Activated CD8-positive, alpha-beta T cell treated with anti-CD3 and anti-CD28 coated beads for 36 hours (primary cell): ENCODE data around the gene CORO6. TPM values are rescaled to one million over a fixed set of nuclear protein-coding genes. Genes with fewer than 3 reads are reported as not detected.

Experiments used
- ATAC-seq: fragments of 200-7000 bp; cut with Tn5 transposase; one replicate; pipeline ENCODE4 v1.10.0; 2021; ENCODE audit warnings: mild to moderate bottlenecking, moderate library complexity
- CTCF ChIA-PET: fragments of 350-600 bp; sonication (Branson Sonifier 250); formaldehyde crosslinking; loops from one replicate; lab custom pipeline; 2021; ENCODE audit warnings: antibody characterized with exemption; lab: Charles Lee
- POLR2A ChIA-PET: fragments of 350-600 bp; sonication (Branson Sonifier 250); formaldehyde crosslinking; loops from one replicate; lab custom pipeline; 2021; ENCODE audit warnings: antibody characterized with exemption; lab: Charles Lee
- DNase-seq: peaks from one replicate; pipeline ENCODE4 v3.0.0-alpha.2; 2020
- H3K27ac Mint-ChIP-seq: one replicate; pipeline ENCODE4 v1.8.0; 2021; ENCODE audit warnings: mild to moderate bottlenecking, mixed read lengths
- H3K27me3 Mint-ChIP-seq: one replicate; pipeline ENCODE4 v1.8.0; 2021; ENCODE audit warnings: mixed read lengths
- H3K36me3 Mint-ChIP-seq: one replicate; pipeline ENCODE4 v1.8.0; 2021; ENCODE audit warnings: low read depth, mixed read lengths
- H3K4me1 Mint-ChIP-seq: one replicate; pipeline ENCODE4 v1.8.0; 2021; ENCODE audit warnings: low read depth, mixed read lengths
- H3K4me3 Mint-ChIP-seq: one replicate; pipeline ENCODE4 v1.8.0; 2021; ENCODE audit warnings: mild to moderate bottlenecking, moderate library complexity, mixed read lengths
- H3K9me3 Mint-ChIP-seq: one replicate; pipeline ENCODE4 v1.8.0; 2021; ENCODE audit warnings: mixed read lengths
- CTCF ChIP-seq: fragments of 200-600 bp; IDR thresholded peaks from one replicate; pipeline ENCODE4 v1.8.0; 2022; ENCODE audit warnings: antibody characterized with exemption, mild to moderate bottlenecking
- intact Hi-C: fragments of 100-400 bp; cut with micrococcal nuclease; formaldehyde crosslinking; loops from one replicate; pipeline ENCODE4 v1.10.0; 2022
- total RNA-seq, 2 experiments: library from RNA; stranded (reverse); gene quantifications; one replicate each; pipeline ENCODE4 v1.2.3, GENCODE V29; 2021

CORO6 gene
- total RNA-seq, 2 experiments from 2014 or later, result 11.6 to 13.0 TPM

DNA sequence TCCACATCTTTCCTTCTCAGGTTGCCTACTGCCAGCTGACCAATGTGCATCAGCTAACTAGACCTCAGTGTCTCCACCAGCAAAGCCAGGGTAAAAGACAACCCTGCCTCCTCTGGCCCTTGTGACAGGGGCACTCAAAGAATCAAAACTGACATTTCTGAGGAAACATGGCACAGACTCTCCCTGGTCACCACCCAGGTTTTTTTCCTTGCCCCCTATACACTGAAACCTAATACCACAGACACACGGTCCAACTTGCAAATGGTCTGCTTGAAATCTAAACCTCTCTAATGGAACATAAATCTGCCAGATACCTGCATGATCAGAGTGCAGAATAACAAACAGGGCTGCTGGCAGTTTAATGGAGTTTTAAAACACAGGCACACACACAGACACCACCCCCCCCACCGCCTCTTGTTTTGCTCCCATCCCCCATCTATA is 19.5 kb upstream of the CORO6 start:
- H3K36me3 Mint-ChIP-seq, result peaks cover 29% of the 10 kb centered on the region
- no peak for TF ChIP-seq CTCF
- H3K4me3 Mint-ChIP-seq, result no peak overlapping the region
- H3K4me1 Mint-ChIP-seq, result peaks cover 42% of the 10 kb centered on the region
- intact Hi-C loops, result loop anchor here (5.0 kb wide), 1 partner anchor 120 kb away; no protein-coding TSS in a partner anchor
- POLR2A ChIA-PET, result interaction anchor here (0.6 to 1.1 kb wide), 3 partner anchors 17 to 100 kb away, joined by 3 read pairs; no protein-coding TSS in a partner anchor
- DNase-seq (no peak), ATAC-seq (no peak)
- CTCF ChIA-PET, result interaction anchor here (0.6 to 9.0 kb wide), 7 partner anchors 9 to 290 kb away, joined by 3 to 155 read pairs (median 5); no protein-coding TSS in a partner anchor
- no peaks in the 10 kb centered on the region for H3K27me3 Mint-ChIP-seq
- peak overlapping the region; percentile 78 for H3K27ac Mint-ChIP-seq
- no peaks in the 10 kb centered on the region for H3K9me3 Mint-ChIP-seq

DNA sequence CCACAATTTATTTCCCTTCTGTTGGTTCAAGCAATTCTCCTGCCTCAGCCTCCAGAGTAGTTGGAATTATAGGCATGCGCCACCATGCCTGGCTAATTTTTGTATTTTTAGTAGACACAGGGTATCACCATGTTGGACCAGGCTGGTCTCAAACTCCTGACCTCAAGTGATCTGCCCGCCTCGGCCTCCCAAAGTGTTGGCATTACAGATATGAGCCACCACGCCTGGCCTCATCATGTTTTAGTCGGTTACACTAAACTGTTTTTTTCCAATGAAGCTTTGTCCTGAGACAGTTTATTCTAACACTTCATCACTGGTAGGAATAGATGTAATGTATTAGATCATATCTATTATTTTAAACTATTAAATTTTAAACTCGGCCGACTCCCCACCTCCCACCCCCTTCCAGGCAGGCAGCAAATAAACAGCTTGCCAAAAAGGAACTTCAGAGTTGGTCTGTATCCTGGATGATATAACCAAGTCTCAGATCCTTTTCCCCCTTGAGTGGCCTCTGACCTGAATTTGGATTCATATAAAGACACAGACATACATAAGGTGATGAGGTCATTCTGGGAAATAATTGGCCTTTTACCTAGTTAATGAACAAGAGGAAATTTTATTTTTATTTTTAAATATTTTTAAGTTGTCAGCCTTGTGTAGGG is 18.4 kb upstream of the CORO6 start:
- peaks cover 40% of the 10 kb centered on the region for H3K4me1 Mint-ChIP-seq
- ChIA-PET POLR2A (interaction anchor here (0.6 to 1.1 kb wide), 2 partner anchors 9 to 120 kb away, joined by 3 read pairs; no protein-coding TSS in a partner anchor), CTCF (interaction anchor here (0.6 to 9.0 kb wide), 5 partner anchors 13 to 163 kb away, joined by 3 to 155 read pairs (median 11); no protein-coding TSS in a partner anchor)
- TF ChIP-seq CTCF, result no peak
- no peaks in the 10 kb centered on the region for H3K27me3 Mint-ChIP-seq
- H3K9me3 Mint-ChIP-seq, result no peaks in the 10 kb centered on the region
- no peak for ATAC-seq
- no peak for DNase-seq
- intact Hi-C loops, result loop anchor here (5.0 kb wide), 1 partner anchor 121 kb away; no protein-coding TSS in a partner anchor
- peaks cover 35% of the 10 kb centered on the region for H3K36me3 Mint-ChIP-seq
- H3K27ac Mint-ChIP-seq, result peak overlapping the region; percentile 87
- no peak overlapping the region for H3K4me3 Mint-ChIP-seq

- POLR2A ChIA-PET, result interaction anchor here (1.1 to 2.0 kb wide), 3 partner anchors 8 to 34 kb away, joined by 3 to 8 read pairs (median 3); no protein-coding TSS in a partner anchor
- peaks cover 34% of the 10 kb centered on the region for H3K4me1 Mint-ChIP-seq
- peaks cover 37% of the 10 kb centered on the region for H3K36me3 Mint-ChIP-seq
- DNase-seq, result no peak
- no peaks in the 10 kb centered on the region for H3K9me3 Mint-ChIP-seq
- ATAC-seq, result no peak
- H3K27ac Mint-ChIP-seq, result peak overlapping the region; percentile 87
- intact Hi-C loops, result loop anchor here (5.0 kb wide), 1 partner anchor 122 kb away; no protein-coding TSS in a partner anchor
- no peaks in the 10 kb centered on the region for H3K27me3 Mint-ChIP-seq
- no peak for TF ChIP-seq CTCF
- CTCF ChIA-PET, result interaction anchor here (1.4 to 9.0 kb wide), 11 partner anchors 14 to 290 kb away, joined by 4 to 155 read pairs (median 10); partner anchors contain the start of gene SSH2
- H3K4me3 Mint-ChIP-seq, result no peak overlapping the region
Measured at GRCh38 chr17:29640413-29640812, 17.7 kb upstream of the CORO6 start.

GRCh38 chr17:29633886-29634285 is 11.2 kb upstream of the CORO6 start:
- Mint-ChIP-seq H3K4me1 (peaks cover 22% of the 10 kb centered on the region), H3K36me3 (peaks cover 32% of the 10 kb centered on the region), H3K9me3 (no peaks in the 10 kb centered on the region), H3K4me3 (no peak overlapping the region), H3K27ac (peak overlapping the region; percentile 44), H3K27me3 (no peaks in the 10 kb centered on the region)
- intact Hi-C loops, result no loop called here
- DNase-seq (no peak), ATAC-seq (no peak)
- ChIA-PET CTCF (interaction anchor here (1.3 to 1.7 kb wide), 3 partner anchors 16 to 153 kb away, joined by 4 to 6 read pairs (median 5); no protein-coding TSS in a partner anchor), POLR2A (no interaction called here)
- TF ChIP-seq CTCF, result no peak
